Right ventricle myocardium inferior (tissue), 1 donor: Measurements from ENCODE around the gene ACTRT3. TPM values are rescaled to one million over a fixed set of nuclear protein-coding genes. Genes with fewer than 3 reads are reported as not detected.
A peak's percentile ranks its signal among the peaks of the same experiment; 100 is the strongest.

Experiments used
- ATAC-seq: fragments of 200-7000 bp; cut with Tn5 transposase; one replicate; pipeline ENCODE4 v1.9.1; 2020; ENCODE audit warnings: mild to moderate bottlenecking, moderate library complexity
- DNase-seq: peaks from one replicate; pipeline ENCODE4 v3.0.0; 2021; ENCODE audit errors: missing footprints
- intact Hi-C: fragments of 100-400 bp; cut with DNase I; formaldehyde crosslinking; loops from one replicate; pipeline ENCODE4 v1.11.0; 2022
- long read RNA-seq: library from polyadenylated mRNA; unstranded; transcript quantifications from one replicate; pipeline ENCODE4 v2.0.0, GENCODE V29; 2021
- total RNA-seq: library from RNA; stranded (reverse); fragmentation: NEBNext Ultra II Directional; extraction: Animal tissue kit (Norgen Biotek cat#: 25700); gene quantifications from one replicate; pipeline ENCODE4 v1.2.1, GENCODE V29; 2021
- donor health status: DM: no; HTN: yes; CAD: no; lungs with severe emphysema.

Gene ACTRT3
- 0.84 TPM for total RNA-seq
- long read RNA-seq, partial matches to known transcripts: 0 of 2 reads
- long read RNA-seq, other reads (novel, unspliced or antisense): 0 of 2 reads

DNA sequence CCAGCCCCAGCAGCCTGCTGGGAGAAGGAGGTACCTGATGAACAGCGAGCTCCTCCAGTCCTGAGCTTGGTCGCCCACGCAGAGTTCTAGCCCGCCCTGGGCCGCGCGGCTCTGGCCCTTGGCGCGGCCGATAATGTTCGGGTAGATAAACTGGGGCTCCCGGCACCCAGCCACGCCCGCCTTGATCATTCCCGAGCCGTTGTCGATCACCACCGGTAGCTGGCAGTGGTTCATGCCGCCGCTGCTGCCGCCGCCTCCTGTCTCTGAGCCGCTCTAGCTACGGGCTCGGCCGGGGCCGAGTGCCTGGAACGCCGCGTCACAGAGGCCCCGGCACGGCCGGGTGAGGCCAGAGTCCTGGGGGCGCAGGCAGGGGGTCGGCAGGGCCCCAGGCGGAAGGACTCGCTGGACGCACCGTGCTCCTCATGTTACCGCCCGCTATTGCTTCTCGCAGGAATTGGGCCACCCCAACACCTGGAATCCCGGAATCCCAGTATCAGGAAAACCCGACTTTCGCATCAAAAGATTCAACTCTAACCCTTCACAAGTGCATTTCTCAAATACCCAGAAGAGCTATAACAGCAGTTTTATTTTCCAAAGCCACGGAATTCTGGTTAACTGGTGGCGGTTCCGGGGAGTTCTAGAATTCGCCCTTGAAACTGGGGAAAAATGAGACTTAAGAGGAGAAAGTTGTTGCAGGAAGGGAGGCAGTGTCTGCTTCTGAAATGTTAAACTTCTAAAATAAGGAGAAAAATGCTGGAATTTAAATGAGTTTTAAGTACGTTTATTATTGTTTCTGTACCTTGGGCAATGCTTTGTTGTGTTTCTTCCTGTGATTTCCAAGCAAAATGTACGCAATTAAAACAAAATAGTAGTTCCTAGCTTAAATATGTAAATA, at the start of gene ACTRT3:
TSS of gene ACTRT3 (minus strand) at position 275 of the 895 bp plus-strand sequence. CDS start at position 234, 41 bp downstream.
- intact Hi-C loops: loop anchor here (10.0 kb wide), 2 partner anchors 195 to 625 kb away; partner anchors contain the start of gene SEC62
- ATAC-seq (peak; percentile 6), DNase-seq (peak; percentile 89)

- intact Hi-C loops: no loop called here
- DNase-seq: no peak
- no peak for ATAC-seq
Observed at GRCh38 chr3:169818316-169818715, 49.0 kb upstream of the ACTRT3 start.

- intact Hi-C loops: no loop called here
- ATAC-seq: no peak
- no peak for DNase-seq
Observed at GRCh38 chr3:169815590-169816150, 46.3 kb upstream of the ACTRT3 start.

GRCh38 chr3:169813757-169814517, 44.6 kb upstream of the ACTRT3 start:
- intact Hi-C loops: no loop called here
- DNase-seq (no peak), ATAC-seq (no peak)

DNA sequence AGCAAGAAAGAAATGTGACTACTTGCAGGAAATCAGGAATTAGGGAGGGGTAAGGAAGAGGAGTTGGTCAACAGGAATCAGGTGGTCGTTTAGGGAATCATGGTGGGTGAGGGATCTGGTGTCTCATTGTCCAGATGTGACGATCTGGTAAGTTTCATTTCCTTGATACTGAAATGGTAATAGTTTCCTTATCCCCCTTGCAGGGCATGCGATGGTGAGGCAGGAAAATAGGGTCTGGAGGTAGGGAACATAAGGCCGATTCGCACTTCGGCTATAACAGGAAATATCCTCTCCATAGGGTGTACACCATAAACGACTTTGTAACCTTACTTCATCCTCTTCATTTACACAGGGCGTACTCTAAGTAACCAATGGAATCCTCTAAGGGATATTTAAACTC, 43.9 kb upstream of the ACTRT3 start:
- ATAC-seq (no peak), DNase-seq (no peak)
- intact Hi-C loops: no loop called here

- DNase-seq: peak; percentile 93
- intact Hi-C loops: no loop called here
- peak; percentile 93 for ATAC-seq
Observed at GRCh38 chr3:169812332-169813235, 43.2 kb upstream of the ACTRT3 start, which contains the start of the genes LRRC34 and LRRIQ4. Gene LRRC34, minus strand, starts transcription at chr3:169812904. Its CDS starts 356 bp downstream, at chr3:169812548. Gene LRRIQ4, plus strand, starts transcription at chr3:169812870. Its CDS starts 9,052 bp downstream, at chr3:169821922.

GRCh38 chr3:169811631-169812331, 42.4 kb upstream of the ACTRT3 start:
- intact Hi-C loops: no loop called here
- peak; percentile 53 for ATAC-seq
- DNase-seq: no peak

DNA sequence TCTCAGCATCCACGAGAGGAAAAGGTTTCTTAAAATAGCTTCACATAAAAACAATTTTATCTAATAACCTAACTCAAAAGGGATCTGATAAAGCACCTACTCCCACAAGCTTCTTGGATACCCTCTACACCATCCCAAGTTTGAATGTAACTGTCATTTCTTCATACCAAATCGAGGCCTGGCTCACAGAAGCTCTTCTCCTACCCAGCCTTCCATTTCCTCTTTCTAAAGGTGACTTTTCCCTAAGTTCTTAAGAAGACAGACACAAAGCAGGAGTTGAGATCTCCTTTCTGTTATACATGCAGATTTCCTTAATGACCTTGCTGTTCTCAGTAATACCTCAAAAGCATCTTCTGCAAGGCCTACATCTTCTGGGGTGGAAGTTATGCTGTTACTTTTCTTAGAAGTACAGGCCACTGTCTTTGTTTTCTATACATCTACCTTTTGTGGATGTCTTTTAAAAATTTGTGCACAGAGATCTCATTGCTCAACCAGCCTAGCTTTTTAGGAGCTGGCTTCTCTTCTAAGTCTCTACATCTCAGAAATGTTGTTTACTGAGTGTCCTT, 40.0 kb upstream of the ACTRT3 start:
- no peak for ATAC-seq

DNA sequence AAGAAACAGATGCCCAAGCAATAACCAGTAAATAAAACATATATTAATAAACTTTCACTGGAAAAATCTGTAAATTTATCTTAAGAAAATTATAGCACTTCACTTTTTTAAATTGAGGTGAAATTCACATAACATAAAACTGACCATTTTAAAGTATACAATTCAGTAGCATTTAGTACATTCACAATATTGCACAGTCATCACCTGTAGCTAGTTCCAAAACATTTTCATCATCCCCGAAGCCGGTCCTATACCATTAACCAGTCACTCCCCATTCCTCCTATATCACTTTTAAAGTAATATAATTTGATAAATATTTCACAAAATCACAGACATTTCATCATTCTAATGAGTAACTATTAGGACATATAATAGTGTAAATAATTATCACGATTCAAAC, 35.3 kb upstream of the ACTRT3 start:
- no peak for ATAC-seq
- intact Hi-C loops: no loop called here

More for the DNA sequence above, 40.0 kb upstream of the ACTRT3 start:
- intact Hi-C loops: no loop called here
- no peak for DNase-seq

DNA sequence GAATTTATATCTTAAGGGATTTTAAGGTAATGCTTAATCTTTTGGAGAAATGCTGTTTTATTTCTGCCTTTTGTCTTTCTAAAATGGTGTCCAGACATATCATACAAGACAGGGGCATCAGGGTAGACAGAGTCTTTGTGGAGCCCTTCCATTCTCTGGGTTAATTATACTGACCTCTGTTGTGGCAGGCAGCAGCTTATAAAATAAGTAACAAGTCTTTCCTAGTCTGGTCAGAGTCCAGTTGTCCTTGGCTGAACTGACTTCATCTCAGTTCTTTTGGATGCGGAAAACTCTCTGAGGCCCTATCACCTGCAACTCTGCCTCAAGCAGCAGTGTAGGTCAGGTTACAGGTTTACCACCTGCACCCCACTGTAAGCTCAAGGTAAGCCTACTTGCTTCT, 23.0 kb upstream of the ACTRT3 start:
- DNase-seq (no peak), ATAC-seq (no peak)
- intact Hi-C loops: no loop called here

More for the DNA sequence above, 35.3 kb upstream of the ACTRT3 start:
- DNase-seq: no peak

DNA sequence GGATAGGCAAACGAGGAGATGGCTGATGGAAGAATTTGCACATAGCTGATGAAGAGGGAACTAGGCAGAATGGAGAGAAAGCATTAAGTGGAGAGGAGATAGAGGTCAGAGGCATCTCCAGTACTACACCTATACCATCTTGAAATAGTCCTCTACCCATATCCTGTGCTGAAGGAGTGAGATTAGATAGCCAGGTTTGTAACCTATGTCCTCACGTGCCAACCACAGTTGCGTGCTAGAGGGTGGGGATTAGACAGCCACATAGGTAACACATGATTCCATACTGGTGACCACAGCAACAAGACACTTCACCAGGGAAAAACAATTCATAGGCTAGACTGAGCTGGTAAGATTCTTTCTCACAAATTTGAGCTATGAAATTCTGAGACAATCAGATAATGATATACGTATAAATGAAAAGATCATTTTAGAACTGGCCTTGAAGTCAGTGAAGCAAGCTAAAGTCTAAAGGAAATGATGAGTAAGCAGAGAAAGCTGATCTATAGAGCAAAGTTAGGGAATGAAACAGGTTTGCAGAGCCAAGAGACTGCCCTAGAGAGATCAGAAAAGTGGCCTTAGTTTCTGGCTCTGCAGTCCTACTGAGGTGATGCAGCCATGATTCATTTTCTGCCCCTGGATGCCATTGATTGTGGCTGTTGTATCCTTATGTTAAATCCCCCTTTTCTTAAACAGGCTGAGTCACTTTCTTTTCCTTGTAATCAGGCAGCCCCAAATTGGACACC, 21.5 kb upstream of the ACTRT3 start:
- intact Hi-C loops: no loop called here
- ATAC-seq: no peak
- no peak for DNase-seq

GRCh38 chr3:169790219-169790618, 20.9 kb upstream of the ACTRT3 start:
- intact Hi-C loops: no loop called here
- DNase-seq: no peak
- ATAC-seq: no peak

- ATAC-seq (no peak), DNase-seq (no peak)
- intact Hi-C loops: no loop called here
Observed at GRCh38 chr3:169787791-169788190, 18.4 kb upstream of the ACTRT3 start.

DNA sequence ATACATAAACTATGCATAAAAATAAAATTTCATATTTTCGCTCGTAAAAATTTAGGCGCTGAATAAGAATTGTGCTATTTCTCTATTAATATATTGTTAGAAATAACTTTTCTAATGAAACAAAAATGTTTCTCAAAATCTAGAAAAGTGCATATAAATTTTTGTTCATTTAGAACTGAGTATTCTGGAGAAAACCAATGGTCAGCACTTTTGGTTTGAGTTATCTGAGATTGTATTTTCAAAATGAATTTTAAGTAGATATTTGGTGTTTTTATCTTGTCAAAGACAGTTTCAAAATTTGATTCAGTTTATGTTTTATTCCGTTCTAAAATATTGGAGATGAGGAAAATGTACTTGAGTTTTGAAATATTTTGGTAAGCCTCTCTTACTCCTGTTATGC, 17.8 kb upstream of the ACTRT3 start:
- DNase-seq (no peak), ATAC-seq (no peak)
- intact Hi-C loops: no loop called here

- intact Hi-C loops: no loop called here
- ATAC-seq (no peak), DNase-seq (no peak)
Observed at GRCh38 chr3:169781209-169781855, 12.0 kb upstream of the ACTRT3 start.

- ATAC-seq: no peak
- no peak for DNase-seq
- intact Hi-C loops: no loop called here
Observed at GRCh38 chr3:169780742-169781141, 11.4 kb upstream of the ACTRT3 start.
